ENCODE data around the gene METTL16.

METTL16 gene

GRCh38 chr17:2375406-2375805, 136.3 kb downstream of the METTL16 start:
- Histone ChIP-seq H3K79me2 (ENCODE audit: insufficient read depth, low read length) (no peaks in the 10 kb centered on the region), H3K9ac (ENCODE audit: low read length) (no peak overlapping the region), H3K4me1 (ENCODE audit: insufficient read depth, low read length, severe bottlenecking) (no peaks in the 10 kb centered on the region), H3K9me3 (ENCODE audit: low read length) (no peaks in the 10 kb centered on the region), H3K4me3 (ENCODE audit: low read depth, low read length, poor library complexity, severe bottlenecking) (no peak overlapping the region), H3K27ac (ENCODE audit: low read depth, low read length, poor library complexity, severe bottlenecking) (no peak overlapping the region), H4K20me1 (ENCODE audit: insufficient read depth, low read length) (no peaks in the 10 kb centered on the region), H3K27me3 (ENCODE audit: insufficient read depth, low read length) (no peaks in the 10 kb centered on the region), H3K4me2 (ENCODE audit: low read length) (no peak overlapping the region), H3K9me2 (ENCODE audit: low read depth, low read length) (no peaks in the 10 kb centered on the region), H3K36me3 (ENCODE audit: insufficient read depth, low read length) (peaks cover 35% of the 10 kb centered on the region), H3F3A (ENCODE audit: insufficient read depth, low read length) (no peaks in the 10 kb centered on the region), H2AFZ (ENCODE audit: low read length) (no peak overlapping the region)
- TF ChIP-seq EZH2 (IDR thresholded peaks at IDR 0.05; ENCODE audit: borderline replicate concordance, low read length), result no peak
- TF ChIP-seq CTCF (IDR thresholded peaks at IDR 0.05; ENCODE audit: low read length), result no peak

GRCh38 chr17:2374549-2375285, 137.0 kb downstream of the METTL16 start:
- TF ChIP-seq EZH2 (IDR thresholded peaks at IDR 0.05; ENCODE audit: borderline replicate concordance, low read length) (no peak), CTCF (IDR thresholded peaks at IDR 0.05; ENCODE audit: low read length) (no peak)
- no peaks in the 10 kb centered on the region for H3K9me2 ChIP-seq (ENCODE audit: low read depth, low read length)
- H3K27ac ChIP-seq (ENCODE audit: low read depth, low read length, poor library complexity, severe bottlenecking), result no peak overlapping the region
- H3K27me3 ChIP-seq (ENCODE audit: insufficient read depth, low read length), result no peaks in the 10 kb centered on the region
- H3K4me3 ChIP-seq (ENCODE audit: low read depth, low read length, poor library complexity, severe bottlenecking), result no peak overlapping the region
- no peaks in the 10 kb centered on the region for H3K9me3 ChIP-seq (ENCODE audit: low read length)
- H4K20me1 ChIP-seq (ENCODE audit: insufficient read depth, low read length), result no peaks in the 10 kb centered on the region
- no peaks in the 10 kb centered on the region for H3K4me1 ChIP-seq (ENCODE audit: insufficient read depth, low read length, severe bottlenecking)
- no peaks in the 10 kb centered on the region for H3F3A ChIP-seq (ENCODE audit: insufficient read depth, low read length)
- no peak overlapping the region for H3K4me2 ChIP-seq (ENCODE audit: low read length)
- no peak overlapping the region for H2AFZ ChIP-seq (ENCODE audit: low read length)
- H3K36me3 ChIP-seq (ENCODE audit: insufficient read depth, low read length), result peaks cover 33% of the 10 kb centered on the region
- H3K79me2 ChIP-seq (ENCODE audit: insufficient read depth, low read length), result no peaks in the 10 kb centered on the region
- H3K9ac ChIP-seq (ENCODE audit: low read length), result no peak overlapping the region

GRCh38 chr17:2373179-2373578, 138.5 kb downstream of the METTL16 start:
- Histone ChIP-seq H2AFZ (ENCODE audit: low read length) (no peak overlapping the region), H3K79me2 (ENCODE audit: insufficient read depth, low read length) (no peaks in the 10 kb centered on the region), H3K9me3 (ENCODE audit: low read length) (no peaks in the 10 kb centered on the region), H3K27ac (ENCODE audit: low read depth, low read length, poor library complexity, severe bottlenecking) (no peak overlapping the region), H3K9ac (ENCODE audit: low read length) (no peak overlapping the region), H3K4me3 (ENCODE audit: low read depth, low read length, poor library complexity, severe bottlenecking) (no peak overlapping the region), H3K36me3 (ENCODE audit: insufficient read depth, low read length) (peaks cover 33% of the 10 kb centered on the region), H3F3A (ENCODE audit: insufficient read depth, low read length) (no peaks in the 10 kb centered on the region), H3K27me3 (ENCODE audit: insufficient read depth, low read length) (no peaks in the 10 kb centered on the region), H3K4me1 (ENCODE audit: insufficient read depth, low read length, severe bottlenecking) (no peaks in the 10 kb centered on the region), H3K9me2 (ENCODE audit: low read depth, low read length) (no peaks in the 10 kb centered on the region), H4K20me1 (ENCODE audit: insufficient read depth, low read length) (no peaks in the 10 kb centered on the region), H3K4me2 (ENCODE audit: low read length) (no peak overlapping the region)
- TF ChIP-seq CTCF (IDR thresholded peaks at IDR 0.05; ENCODE audit: low read length) (no peak), EZH2 (IDR thresholded peaks at IDR 0.05; ENCODE audit: borderline replicate concordance, low read length) (no peak)

Data from OCI-LY1 (cell line).